Lung (tissue), 12 donors: ENCODE results near the gene ROR1. TPM values are rescaled to one million over a fixed set of nuclear protein-coding genes. Genes with fewer than 3 reads are reported as not detected.
A peak's percentile ranks its signal among the peaks of the same experiment; 100 is the strongest.

Experiments used
- ATAC-seq: fragments of 200-7000 bp; cut with Tn5 transposase; one replicate; pipeline ENCODE4 v1.9.1; 2020; ENCODE audit warnings: moderate number of reproducible peaks; ENCODE audit not compliant: insufficient read depth, low FRiP score
- DNase-seq, 3 donors: peaks; one replicate each; pipeline ENCODE4 v3.0.0-alpha.2; 2013 to 2017
- H3K27ac ChIP-seq, 2 donors: one replicate each; pipeline ENCODE4 v1.5.1; 2013; ENCODE audit warnings: mild to moderate bottlenecking in 2 of 2, moderate library complexity in 2 of 2, control low read depth in 1 of 2, inconsistent platforms in 1 of 2, low read depth in 1 of 2, low read length in 1 of 2
- H3K27me3 ChIP-seq, 3 donors: one replicate each; pipeline ENCODE4 v1.5.1; 2013; ENCODE audit warnings: low read length in 2 of 3; ENCODE audit not compliant: control insufficient read depth in 3 of 3, insufficient read depth in 3 of 3
- H3K36me3 ChIP-seq, 4 donors: one replicate each; pipeline ENCODE4 v1.5.1; 2013; ENCODE audit warnings: low read length in 4 of 4, mild to moderate bottlenecking in 1 of 4, moderate library complexity in 1 of 4; ENCODE audit not compliant: control insufficient read depth in 4 of 4, insufficient read depth in 4 of 4
- H3K4me1 ChIP-seq, 5 donors: one replicate each; pipeline ENCODE4 v1.5.1; 2013; ENCODE audit warnings: low read length in 5 of 5, mild to moderate bottlenecking in 2 of 5, moderate library complexity in 1 of 5; ENCODE audit not compliant: control insufficient read depth in 5 of 5, insufficient read depth in 5 of 5
- H3K4me3 ChIP-seq: one replicate; pipeline ENCODE4 v1.5.1; 2013; ENCODE audit warnings: mild to moderate bottlenecking, control low read depth, moderate library complexity
- H3K9ac ChIP-seq, 2 donors: one replicate each; pipeline ENCODE4 v1.5.1; 2013; ENCODE audit warnings: low read length in 2 of 2, control low read depth in 1 of 2; ENCODE audit not compliant: insufficient read depth in 1 of 2
- H3K9me3 ChIP-seq, 4 donors: one replicate each; pipeline ENCODE4 v1.5.1; 2013; ENCODE audit warnings: low read length in 3 of 4, mild to moderate bottlenecking in 1 of 4, moderate library complexity in 1 of 4; ENCODE audit not compliant: control insufficient read depth in 4 of 4, insufficient read depth in 3 of 4
- CTCF ChIP-seq: IDR thresholded peaks from 2 replicates; pipeline ENCODE4 v1.5.1; 2012; ENCODE audit warnings: mild to moderate bottlenecking; ENCODE audit errors: control extremely low read depth, extremely low read depth
- WGBS, 2 donors: extraction: QIAGEN DNeasy Blood & Tissue Kit; methylation state at CpG; one replicate each; pipeline ENCODE4 v1.1.7; 2013; 5-methylcytosine and 5-hydroxymethylcytosine counted together
- polyA plus RNA-seq, 2 donors: library from polyadenylated mRNA; stranded (reverse); fragments of 200-250 nt; gene quantifications; one replicate each; pipeline ENCODE4 v1.2.1, GENCODE V29; 2013
- total RNA-seq, 2 donors: library from RNA; depleted of rRNA in 1 of 2; stranded (reverse); fragments of >200 nt in 1 of 2; gene quantifications; one replicate each; pipeline ENCODE4 v1.2.1, GENCODE V29; 2014 to 2021
- donor health status: control.
- donor health status: control.
- donor health status: Bipolar disorder and iron deficiency.
- donor health status: healthy.
- donor health status: DM: yes; HTN: yes; CAD: no.

Gene ROR1
- total and polyA plus RNA-seq, 4 donors, result 2.9 to 47.0 (median 14.0) TPM

GRCh38 chr1:63984257-63984929 lies 210.6 kb downstream of the ROR1 start:
- Histone ChIP-seq H3K9ac (no peak overlapping the region), H3K27ac (no peak overlapping the region), H3K9me3 (no peaks in the 10 kb centered on the region), H3K36me3 (no peaks in the 10 kb centered on the region), H3K4me1 (peaks cover 0 to 46% (median 20%) of the 10 kb centered on the region in 5 donors), H3K27me3 (no peaks in the 10 kb centered on the region), H3K4me3 (no peak overlapping the region)
- 61 to 70% methylated on average over 4 of the region's 4 CpGs for WGBS, 2 donors
- DNase-seq (peak in 2 of 3 donors; percentile 56 to 69), ATAC-seq (no peak)
- no peak for TF ChIP-seq CTCF

GRCh38 chr1:63984930-63985290 lies 211.1 kb downstream of the ROR1 start:
- H3K27ac ChIP-seq, result no peak overlapping the region
- H3K27me3 ChIP-seq, result no peaks in the 10 kb centered on the region
- no peak overlapping the region for H3K9ac ChIP-seq
- TF ChIP-seq CTCF, result no peak
- WGBS, 2 donors, result 69 to 78% methylated on average over 5 of the region's 5 CpGs
- peaks cover 0 to 46% (median 20%) of the 10 kb centered on the region in 5 donors for H3K4me1 ChIP-seq
- no peaks in the 10 kb centered on the region for H3K36me3 ChIP-seq
- ATAC-seq (no peak), DNase-seq (no peak)
- H3K9me3 ChIP-seq, result no peaks in the 10 kb centered on the region
- no peak overlapping the region for H3K4me3 ChIP-seq

GRCh38 chr1:63987014-63987627 lies 213.3 kb downstream of the ROR1 start:
- H3K9ac ChIP-seq, result no peak overlapping the region
- no peak for TF ChIP-seq CTCF
- peaks cover 0 to 45% (median 24%) of the 10 kb centered on the region in 5 donors for H3K4me1 ChIP-seq
- H3K9me3 ChIP-seq, result no peaks in the 10 kb centered on the region
- no peaks in the 10 kb centered on the region for H3K27me3 ChIP-seq
- no peak for ATAC-seq
- no peak for DNase-seq
- no peak overlapping the region for H3K27ac ChIP-seq
- H3K36me3 ChIP-seq, result no peaks in the 10 kb centered on the region
- no peak overlapping the region for H3K4me3 ChIP-seq
- 67 to 76% methylated on average over 2 of the region's 2 CpGs for WGBS, 2 donors
